ENCODE measurements around the gene DDX24.
"Not testable (repeated sequence)": the region's sequence is repeated elsewhere in the genome, so short reads cannot be mapped to it uniquely, and the experiment has no call there.

The DDX24 gene

DNA sequence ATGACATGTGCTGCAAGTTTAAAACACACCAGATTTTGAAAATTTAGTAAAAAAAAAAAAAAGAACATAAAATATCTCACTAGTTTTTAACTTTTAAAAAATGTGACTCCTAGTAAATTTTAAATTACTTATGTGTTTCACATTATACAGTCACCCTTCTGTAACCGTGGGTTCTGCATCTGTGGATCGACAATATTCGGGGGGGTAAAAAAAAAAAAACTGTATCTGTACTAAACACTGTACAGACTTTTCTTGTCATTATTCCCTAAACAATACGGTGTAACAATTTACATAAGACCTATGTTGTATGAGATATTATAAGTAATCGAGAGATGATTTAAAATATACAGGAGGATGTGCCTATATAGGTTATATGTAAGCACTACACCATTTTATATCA is 3.2 kb downstream of the DDX24 start:
- no peak for DNase-seq

DNA sequence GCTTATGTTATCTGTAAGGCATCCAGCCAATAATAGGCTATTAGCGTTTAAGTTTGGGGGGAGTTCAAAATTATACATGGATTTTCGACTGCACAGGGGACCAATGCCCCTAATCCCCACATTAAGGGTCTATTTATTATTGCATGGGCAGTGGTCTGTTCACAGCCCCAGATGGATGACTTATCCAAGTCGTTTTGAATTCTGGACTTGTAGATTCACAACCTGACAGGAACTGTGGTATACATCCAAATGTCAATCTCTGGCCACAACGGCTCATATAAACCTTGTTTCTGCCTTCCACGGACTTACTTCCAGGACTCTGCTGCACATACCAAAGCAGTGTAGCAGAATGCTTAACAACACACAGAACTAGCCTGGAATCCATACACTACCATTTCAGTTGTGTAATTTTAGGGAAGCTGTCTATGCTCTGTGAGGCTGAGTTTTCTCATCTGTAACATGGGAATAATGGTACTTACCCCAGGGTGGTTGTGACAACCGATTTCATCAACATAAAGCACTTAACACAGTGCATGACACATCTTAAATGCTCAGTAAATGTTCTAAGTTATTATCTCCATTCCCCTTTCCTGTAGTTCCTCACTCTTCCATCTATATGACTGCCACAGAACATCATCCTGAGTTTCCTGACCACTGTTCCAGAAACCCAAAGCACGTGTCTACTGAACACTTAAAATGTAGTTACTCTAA is 3.7 kb downstream of the DDX24 start:
- DNase-seq, result no peak

GRCh38 chr14:94075008-94075407 is 6.0 kb downstream of the DDX24 start:
- no peak for DNase-seq

- no peak for DNase-seq
These were observed 6.5 kb downstream of the DDX24 start for GRCh38 chr14:94074534-94074933.

- DNase-seq, result not testable (repeated sequence)
These were observed 8.9 kb downstream of the DDX24 start for GRCh38 chr14:94072076-94072475.

DNA sequence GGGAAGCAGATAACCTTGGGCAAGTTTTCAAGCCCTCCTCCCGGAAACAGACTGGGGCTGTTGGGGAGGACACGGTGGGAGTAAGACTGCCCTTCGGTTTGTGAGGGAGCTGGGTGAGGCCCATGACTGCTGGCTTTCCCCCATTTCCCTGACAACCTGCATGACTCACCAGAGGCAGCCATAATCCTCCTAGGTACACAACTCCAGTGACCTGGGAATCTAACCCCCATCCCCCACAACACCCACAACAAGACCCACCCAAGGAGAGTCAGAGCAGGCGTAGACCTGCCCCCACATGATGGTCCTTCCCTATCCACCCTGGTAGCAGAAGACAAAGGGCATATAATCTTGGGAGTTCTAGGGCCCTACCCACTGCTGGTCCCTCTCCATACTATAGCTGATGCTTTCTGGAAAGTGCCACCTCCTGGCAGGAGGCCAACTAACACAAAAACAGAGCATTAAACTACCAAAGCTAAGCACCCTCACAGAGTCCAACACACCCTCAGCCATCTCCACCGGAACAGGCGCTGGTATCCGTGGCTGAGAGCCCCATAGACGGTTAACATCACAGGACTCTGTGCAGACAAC is 14.8 kb downstream of the DDX24 start:
- no peak for DNase-seq

- DNase-seq, result no peak
These were observed 18.6 kb downstream of the DDX24 start for GRCh38 chr14:94062344-94062940.

GRCh38 chr14:94059998-94060397 is 21.0 kb downstream of the DDX24 start:
- no peak for DNase-seq

GRCh38 chr14:94058674-94059138 is 22.3 kb downstream of the DDX24 start:
- no peak for DNase-seq

DNA sequence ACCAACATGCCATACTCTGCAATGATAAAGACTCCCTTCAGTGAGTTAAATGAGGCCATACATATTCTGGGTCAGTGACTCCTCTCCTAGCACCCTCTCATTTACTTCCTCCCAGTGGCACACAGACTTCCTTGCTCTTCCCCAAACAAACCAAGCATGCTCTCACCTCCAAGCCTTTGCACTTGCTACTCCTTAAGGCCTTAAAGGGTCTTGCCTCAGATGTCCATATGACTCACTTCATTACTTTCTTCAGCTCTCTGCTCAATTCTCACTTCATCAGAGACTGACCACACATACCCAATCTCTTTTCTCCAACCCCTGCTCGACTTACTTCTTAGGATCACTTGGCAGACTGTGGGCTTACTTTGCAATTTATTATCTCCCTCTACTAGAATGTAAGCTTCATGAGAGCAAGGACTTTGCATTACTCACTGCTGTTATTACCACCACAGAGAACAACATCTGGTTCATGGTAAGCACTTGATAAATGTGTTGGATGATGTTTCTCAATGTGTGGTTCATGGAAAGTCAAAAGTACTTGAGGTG is 22.8 kb downstream of the DDX24 start:
- DNase-seq, result no peak

DNA sequence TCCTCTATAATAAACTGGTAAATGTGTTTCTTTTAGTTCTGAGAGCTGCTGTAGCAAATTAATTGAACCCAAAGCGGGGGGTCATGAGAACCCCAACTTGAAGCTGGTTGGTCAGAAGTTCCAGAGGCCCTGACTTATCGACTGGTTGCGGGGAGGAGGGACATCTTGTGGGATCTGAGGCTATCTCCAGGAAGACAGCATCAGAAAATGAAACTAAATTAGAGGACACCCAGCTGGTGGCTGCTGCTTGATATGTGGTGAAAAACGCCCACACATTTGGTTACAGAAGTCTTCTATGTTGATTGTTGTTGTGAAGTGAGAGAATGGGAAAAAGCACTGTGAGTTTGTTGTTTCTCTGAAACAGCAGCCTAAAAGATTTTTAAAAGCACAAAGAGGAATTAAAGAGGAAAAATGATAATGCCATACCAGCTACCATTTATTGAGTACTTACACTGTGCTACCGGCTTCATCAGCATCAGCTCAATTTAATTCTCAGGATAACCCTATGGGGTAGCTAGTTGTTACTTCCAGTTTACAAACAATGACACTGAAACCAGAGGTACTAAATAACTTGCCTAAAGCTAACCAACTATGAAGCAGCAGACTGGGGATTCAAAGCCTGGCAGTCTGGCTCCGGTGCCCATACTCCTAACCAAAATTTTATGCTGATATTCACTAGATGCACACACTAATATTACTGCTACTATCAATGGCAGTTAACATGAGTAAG is 24.3 kb downstream of the DDX24 start:
- DNase-seq, result no peak

- DNase-seq, result no peak
These were observed 26.1 kb downstream of the DDX24 start for GRCh38 chr14:94054936-94055335.

- no peak for DNase-seq
These were observed 26.6 kb downstream of the DDX24 start for GRCh38 chr14:94054401-94054800.

GRCh38 chr14:94052662-94053061 is 28.3 kb downstream of the DDX24 start:
- DNase-seq, result no peak

DNA sequence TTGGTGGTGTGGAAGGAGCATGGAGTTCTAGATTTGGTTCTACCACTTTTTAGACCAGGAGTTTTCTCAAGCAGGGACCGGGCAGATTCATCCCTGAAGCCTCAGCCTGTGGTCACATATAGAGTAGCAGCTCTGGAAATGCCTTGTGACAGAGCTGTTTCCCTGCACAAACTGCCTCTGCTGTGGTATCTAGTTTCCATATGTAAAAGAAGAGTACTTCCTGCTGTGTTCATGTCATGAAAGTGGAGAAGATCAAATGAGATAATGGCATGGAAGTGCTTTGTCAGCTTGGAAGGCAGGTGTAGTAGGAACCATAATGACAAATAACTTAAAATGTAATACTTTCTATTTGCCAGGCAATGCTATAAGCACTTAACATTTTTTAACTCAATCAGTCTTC is 28.8 kb downstream of the DDX24 start:
- no peak for DNase-seq

DNA sequence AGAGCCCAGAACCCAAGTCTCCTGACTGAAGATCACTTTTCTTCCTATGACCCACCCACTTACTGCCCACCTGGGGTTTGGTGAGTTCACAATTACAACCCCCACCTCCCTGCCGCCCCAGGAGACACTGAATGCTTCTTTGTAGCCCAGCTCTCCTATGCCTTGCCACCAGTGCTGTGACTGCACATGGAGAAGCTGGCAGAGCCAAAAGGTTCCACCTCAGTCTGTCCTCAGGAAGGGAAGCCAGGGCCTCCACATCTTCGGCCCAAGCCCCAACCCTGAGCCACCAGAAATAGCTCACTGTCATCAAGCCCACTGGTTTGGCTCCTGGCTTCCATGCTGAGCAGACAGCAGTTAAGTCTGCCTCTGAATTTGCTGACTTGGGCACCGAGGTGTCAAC is 29.2 kb downstream of the DDX24 start:
- no peak for DNase-seq

- no peak for DNase-seq
These were observed 29.9 kb downstream of the DDX24 start for GRCh38 chr14:94051115-94051514.

DNA sequence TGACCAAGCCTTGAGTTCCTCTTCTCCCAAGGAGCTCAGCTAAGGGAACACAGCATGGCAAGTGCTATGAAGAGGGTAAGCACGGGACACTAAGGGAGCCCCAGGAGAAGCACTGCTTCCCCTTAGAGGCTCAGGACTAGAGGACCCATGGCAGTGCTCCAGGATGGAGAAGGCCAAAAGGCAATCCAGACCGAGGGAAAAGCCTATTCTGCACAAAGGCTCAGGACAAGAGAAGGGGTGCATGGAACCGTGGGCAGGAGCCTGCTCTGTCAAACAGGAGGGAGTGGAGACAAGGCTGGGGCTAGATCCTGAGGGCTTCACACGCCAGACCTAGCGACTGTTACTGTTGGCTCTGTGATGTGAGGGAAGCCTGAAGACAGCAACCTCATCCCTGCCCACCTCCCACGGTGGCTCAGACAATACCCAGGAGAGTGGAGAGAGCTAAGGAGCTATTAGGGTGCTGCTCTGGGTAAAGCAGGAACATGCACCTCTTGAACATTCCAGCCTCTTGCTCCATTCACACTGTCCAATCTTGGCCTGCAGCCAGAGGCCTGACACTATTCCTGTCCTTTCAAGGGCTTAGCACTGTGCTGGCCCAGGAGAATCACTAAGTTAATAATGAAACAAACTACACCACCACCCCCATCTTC is 30.6 kb downstream of the DDX24 start:
- no peak for DNase-seq

DNA sequence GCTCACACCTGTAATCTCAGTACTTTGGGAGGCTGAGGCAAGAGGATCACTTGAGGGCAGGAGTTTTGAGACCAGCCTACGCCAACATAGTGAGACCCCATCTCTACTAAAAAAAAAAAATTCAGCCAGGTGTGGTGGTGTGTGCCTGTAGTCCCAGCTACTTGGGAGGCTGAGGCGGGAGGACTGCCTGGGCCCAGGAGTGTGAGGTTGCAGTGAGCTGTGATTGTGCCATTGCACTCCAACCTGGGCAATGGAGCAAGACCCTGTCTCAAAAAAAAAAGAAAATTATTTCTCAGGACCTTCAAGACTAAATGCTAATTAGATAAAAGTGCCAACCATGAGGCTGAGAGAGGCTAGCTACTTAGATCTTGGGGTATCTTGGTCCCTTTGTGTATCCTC is 31.4 kb downstream of the DDX24 start:
- no peak for DNase-seq

DNA sequence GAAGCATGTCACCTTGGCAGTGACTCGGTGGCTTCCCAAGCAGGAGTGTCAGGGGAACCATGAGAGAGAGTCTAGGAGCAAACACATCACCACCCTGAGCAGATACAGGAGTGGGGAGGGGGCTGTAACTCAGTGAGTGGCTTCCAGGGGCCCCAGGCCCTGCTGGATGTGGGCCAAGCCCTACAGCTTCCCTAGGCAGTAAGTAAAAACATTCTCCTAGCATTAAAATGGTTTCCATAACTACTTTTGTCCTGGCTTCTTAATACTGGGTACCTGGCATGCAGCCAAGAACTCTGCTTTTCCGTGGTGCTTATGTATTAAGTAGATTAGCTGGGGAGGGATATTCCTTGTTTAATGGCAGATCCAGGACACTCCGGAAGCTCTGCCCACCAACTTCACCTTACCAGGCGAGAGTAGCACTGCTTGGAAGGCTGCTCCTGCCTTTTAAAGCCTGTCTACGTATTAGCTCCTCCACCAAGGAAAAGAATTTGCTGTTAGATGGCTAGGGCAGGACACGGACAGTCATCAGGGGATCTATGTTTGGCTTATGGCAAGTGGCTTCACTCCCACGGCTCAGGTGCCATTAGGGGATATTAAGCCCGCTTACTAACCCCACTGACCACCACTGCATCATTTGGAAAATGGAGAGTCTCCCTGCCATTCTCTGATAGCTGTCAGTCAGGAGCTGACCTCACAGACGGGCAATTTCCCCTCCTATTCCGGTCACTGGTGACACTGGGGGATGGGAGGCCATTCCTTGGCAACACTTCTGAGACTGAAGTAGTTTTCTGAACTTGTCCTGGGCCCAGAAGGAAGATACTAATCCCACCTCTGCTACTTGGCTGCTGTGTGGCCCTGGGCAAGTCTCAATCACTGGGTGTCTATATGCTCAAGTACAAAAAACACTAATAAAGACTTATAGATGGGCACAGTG is 32.0 kb downstream of the DDX24 start:
- DNase-seq, result no peak

DNA sequence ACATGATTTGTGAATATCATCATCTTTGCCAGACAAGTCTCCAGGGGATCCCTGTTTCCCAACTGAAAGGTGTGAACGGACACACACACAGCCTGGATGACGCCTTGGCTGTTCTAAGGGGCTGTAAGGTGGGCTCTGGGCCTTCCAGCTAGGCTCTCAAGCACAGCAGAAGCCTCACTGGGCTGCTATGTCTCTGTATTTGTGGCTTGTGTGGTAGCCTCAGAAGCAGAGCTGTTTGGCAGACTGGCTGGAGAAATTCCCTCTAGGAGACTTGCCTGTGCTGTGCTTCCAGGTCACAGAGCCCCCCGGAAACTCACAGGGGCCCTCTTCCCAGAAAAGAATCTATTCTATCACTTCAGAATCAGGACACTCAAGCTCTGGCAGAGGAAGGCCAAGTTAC is 33.4 kb downstream of the DDX24 start:
- no peak for DNase-seq

Measured in left hindlimb (tissue), 1 donor.